Ishikawa (cell line): Measurements from ENCODE around the gene RIPK4.

Experiments used
- CEBPB ChIP-seq: IDR thresholded peaks from 2 replicates; pipeline ENCODE4 v1.6.1; 2012
- EP300 ChIP-seq: IDR thresholded peaks from 2 replicates; pipeline ENCODE4 v1.6.1; 2012; ENCODE audit warnings: borderline replicate concordance
- TEAD4 ChIP-seq: IDR thresholded peaks from 2 replicates; pipeline ENCODE4 v1.6.1; 2012
- TF ChIP-seq, protein P1 (sequence below): IDR thresholded peaks from 2 replicates; pipeline ENCODE4 v1.6.1; 2012; ENCODE audit warnings: low read depth, mild to moderate bottlenecking

DNA sequence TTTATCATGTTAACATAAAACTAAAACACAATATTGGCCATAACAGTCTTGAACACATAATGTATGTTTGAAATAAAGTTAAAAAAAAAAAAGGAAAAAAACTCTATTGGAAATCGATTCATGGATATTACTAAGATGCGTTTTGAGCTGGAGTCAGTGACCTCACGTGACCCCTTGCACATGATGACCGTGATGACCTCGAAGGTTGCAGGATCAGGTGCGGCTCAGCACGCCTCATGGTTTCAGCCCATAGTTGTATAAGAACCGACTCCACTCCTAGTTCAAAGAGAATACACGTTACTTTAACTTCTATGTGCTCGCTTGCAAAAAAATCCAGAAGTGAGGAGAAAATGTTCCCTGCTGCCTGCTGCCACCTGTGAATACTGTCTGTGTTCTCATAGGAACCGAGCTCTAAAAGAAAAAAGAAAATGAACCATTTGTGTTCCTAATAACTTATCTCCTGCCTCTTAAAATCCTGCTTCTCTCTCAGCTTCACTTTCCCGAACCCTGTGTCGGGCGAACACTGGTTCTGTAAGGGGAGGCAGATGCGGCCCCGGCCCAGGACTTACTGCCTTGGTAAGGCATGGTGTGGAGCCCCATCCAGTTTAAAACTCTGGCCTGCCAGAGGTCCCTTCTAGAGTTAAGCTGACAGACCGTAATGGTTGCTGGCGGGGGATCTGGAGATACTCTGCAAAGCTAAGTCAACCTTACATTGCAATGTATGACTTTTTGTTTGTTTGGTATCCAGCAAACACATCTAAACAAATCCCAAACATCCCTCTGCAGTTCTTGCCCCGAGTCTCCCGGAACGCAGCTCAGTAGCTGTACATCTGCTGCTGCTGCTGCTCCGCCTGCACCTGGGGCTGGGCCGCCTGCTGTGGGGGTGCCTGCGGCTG, 33.8 kb upstream of the RIPK4 start:
- TF ChIP-seq CEBPB (no peak), TEAD4 (no peak), EP300 (no peak)
- TF ChIP-seq, protein P1, sequence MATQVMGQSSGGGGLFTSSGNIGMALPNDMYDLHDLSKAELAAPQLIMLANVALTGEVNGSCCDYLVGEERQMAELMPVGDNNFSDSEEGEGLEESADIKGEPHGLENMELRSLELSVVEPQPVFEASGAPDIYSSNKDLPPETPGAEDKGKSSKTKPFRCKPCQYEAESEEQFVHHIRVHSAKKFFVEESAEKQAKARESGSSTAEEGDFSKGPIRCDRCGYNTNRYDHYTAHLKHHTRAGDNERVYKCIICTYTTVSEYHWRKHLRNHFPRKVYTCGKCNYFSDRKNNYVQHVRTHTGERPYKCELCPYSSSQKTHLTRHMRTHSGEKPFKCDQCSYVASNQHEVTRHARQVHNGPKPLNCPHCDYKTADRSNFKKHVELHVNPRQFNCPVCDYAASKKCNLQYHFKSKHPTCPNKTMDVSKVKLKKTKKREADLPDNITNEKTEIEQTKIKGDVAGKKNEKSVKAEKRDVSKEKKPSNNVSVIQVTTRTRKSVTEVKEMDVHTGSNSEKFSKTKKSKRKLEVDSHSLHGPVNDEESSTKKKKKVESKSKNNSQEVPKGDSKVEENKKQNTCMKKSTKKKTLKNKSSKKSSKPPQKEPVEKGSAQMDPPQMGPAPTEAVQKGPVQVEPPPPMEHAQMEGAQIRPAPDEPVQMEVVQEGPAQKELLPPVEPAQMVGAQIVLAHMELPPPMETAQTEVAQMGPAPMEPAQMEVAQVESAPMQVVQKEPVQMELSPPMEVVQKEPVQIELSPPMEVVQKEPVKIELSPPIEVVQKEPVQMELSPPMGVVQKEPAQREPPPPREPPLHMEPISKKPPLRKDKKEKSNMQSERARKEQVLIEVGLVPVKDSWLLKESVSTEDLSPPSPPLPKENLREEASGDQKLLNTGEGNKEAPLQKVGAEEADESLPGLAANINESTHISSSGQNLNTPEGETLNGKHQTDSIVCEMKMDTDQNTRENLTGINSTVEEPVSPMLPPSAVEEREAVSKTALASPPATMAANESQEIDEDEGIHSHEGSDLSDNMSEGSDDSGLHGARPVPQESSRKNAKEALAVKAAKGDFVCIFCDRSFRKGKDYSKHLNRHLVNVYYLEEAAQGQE: no peak
